GM10266 (cell line): ENCODE data around the gene RNF114.
A peak's percentile ranks its signal among the peaks of the same experiment; 100 is the strongest.

ENCODE experiments used
- DNase-seq: peaks from one replicate; pipeline ENCODE4 v3.0.0; 2012; ENCODE audit errors: extremely low spot score
- TF ChIP-seq, protein P1 (sequence below): IDR thresholded peaks from 2 replicates; pipeline ENCODE4 v1.5.1; 2012; ENCODE audit warnings: mild to moderate bottlenecking, low read depth; ENCODE audit not compliant: control insufficient read depth, insufficient read depth; ENCODE audit errors: missing control alignments

RNF114 gene, protein sequence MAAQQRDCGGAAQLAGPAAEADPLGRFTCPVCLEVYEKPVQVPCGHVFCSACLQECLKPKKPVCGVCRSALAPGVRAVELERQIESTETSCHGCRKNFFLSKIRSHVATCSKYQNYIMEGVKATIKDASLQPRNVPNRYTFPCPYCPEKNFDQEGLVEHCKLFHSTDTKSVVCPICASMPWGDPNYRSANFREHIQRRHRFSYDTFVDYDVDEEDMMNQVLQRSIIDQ

DNA sequence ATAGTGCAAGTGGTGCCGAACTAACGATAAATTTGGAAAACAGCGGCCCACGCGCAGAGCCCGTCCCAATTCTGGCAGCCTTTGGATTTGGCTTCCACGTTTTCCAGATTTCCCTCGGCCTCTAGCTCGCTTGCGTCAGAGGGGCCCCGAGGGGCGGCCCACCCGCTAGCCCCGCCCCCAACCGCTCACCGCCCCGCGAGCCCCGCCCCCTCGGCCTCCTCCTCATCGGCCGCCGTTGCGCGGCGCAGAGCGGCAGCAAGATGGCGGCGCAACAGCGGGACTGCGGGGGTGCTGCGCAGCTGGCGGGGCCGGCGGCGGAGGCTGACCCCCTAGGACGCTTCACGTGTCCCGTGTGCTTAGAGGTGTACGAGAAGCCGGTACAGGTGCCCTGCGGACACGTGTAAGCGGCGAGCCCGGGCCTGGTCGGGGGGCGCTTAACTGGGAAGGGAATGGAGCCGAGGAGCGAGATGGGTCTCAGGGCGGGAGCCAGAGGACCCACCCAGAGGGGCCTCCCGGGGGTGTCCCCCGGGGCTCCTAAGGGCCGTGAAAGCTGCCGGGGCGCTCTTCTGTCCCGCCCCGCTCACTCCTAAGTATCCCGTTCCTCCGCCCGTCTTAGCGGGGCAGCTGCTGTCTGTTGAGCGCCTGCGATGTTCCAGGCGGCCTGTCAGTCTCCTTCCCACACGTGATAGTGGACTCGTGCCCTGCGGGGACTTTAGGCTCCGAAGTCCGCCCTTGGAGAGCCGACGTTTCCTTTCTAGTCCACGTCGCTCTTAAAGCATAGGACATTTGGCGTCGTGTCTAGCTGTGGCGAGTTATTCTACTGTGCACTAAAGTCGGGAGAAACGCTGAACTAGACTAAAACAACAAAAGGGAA is at the start of gene RNF114:
Gene RNF114, plus strand, starts transcription at position 245 of the 874 bp plus-strand sequence. Its CDS starts 16 bp downstream, at position 261.
- TF ChIP-seq, protein P1, sequence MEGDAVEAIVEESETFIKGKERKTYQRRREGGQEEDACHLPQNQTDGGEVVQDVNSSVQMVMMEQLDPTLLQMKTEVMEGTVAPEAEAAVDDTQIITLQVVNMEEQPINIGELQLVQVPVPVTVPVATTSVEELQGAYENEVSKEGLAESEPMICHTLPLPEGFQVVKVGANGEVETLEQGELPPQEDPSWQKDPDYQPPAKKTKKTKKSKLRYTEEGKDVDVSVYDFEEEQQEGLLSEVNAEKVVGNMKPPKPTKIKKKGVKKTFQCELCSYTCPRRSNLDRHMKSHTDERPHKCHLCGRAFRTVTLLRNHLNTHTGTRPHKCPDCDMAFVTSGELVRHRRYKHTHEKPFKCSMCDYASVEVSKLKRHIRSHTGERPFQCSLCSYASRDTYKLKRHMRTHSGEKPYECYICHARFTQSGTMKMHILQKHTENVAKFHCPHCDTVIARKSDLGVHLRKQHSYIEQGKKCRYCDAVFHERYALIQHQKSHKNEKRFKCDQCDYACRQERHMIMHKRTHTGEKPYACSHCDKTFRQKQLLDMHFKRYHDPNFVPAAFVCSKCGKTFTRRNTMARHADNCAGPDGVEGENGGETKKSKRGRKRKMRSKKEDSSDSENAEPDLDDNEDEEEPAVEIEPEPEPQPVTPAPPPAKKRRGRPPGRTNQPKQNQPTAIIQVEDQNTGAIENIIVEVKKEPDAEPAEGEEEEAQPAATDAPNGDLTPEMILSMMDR: no peak
- peak; percentile 98 for DNase-seq

DNA sequence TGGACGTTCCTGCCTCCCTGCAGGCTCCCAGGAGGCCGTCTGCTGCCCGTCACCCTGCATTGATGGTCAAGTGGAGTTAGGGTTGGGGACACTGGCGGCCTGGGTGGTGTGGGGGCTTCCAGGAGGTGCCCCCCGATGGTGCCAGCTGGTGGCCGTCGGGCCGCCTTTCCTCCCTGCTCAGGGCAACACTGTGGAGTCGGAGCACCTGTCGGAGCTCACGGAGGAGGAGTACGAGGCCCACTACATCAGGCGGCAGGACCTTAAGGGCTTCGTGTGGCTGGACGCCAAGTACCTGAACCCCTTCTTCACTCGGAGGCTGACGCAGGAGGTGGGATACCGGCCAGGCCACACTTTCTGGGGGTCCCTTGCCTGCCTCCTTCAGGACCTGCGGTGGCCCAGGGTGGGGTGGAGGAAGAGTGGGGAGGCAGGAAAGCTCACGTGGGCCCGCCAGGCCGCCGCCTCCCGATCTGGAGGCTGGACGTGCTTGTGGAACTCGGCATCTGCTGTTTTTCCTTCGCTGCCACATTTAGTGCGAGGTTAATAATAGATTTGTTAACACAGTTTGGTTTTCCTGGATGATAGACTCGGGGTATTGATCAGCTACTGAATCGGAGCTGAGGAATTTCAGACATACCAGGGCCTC is 49.5 kb upstream of the RNF114 start:
- TF ChIP-seq, protein P1: no peak
- DNase-seq: no peak

DNA sequence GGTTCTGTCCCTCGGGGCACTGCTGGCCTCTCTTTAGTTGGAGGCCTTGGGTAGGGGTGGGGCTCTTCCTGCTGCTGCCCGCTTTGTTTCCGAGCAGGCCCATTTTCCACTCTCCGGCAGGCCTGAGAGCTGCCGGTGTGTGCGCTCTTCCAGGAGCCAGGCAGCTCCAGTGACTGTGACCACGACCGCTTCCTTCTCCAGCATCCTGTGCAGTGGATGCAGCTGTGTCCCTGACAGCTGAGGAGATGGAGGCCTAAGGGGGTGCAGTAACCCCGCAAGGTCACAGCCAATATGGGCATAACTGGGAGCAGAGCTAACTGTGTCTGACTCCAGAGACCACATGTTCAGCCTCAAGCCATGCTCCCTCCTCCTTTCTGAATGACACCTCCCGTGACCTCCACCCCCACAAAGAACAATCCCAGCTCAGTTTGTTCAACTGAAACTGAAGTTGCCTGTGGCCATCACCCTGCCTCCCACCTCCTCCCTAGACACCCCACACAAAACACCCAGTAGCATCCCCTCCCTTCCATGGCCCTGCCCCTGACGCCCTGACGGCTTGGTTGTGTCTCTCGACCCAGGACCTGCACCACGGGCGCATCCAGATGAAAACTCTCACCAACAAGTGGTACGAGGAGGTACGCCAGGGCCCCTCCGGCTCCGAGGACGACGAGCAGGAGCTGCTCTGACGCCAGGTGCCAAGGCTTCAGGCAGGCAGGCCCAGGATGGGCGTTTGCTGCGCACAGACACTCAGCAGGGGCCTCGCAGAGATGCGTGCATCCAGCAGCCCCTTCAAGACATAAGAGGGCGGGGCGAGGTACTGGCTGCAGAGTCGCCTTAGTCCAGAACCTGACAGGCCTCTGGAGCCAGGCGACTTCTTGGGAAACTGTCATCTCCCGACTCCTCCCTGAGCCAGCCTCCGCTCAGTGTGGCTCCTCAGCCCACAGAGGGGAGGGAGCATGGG is 48.7 kb upstream of the RNF114 start:
- TF ChIP-seq, protein P1: no peak
- no peak for DNase-seq

DNA sequence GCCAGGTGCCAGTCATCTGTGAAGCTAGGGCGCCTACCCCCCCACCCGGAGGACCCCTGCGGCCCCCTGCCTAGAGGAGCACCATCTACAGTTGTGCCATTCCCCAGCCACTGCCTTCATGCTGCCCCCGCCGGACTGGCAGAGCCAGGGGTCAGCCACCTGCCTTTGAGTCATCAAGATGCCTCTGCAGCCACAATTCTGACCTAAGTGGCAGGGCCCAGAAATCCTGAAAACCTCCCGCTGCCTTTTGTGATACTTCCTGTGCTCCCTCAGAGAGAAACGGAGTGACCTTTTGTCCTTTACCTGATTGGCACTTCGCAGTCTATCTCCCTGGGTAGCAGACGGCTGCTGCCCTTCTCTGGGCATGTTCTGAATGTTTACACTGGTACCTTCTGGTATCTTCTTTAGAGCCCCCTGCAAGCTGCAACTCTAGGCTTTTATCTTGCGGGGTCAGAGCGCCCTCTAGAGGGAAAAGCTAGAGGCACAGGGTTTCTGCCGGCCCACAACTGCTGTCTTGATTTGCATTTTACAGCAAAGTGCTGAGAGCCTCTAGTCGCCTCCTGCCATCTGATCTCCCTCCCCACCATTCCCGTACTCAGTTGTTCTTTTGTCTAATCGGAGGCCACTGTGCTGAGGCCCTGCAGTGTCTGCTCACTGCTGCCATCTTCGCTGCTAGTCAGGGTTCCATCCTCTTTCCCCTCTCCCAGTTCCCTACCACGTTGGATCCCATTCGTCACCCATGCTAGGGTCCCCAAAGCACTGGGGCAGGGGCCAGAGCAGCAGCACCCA is 47.8 kb upstream of the RNF114 start:
- DNase-seq: peak; percentile 82
- TF ChIP-seq, protein P1: peak; percentile 72

DNA sequence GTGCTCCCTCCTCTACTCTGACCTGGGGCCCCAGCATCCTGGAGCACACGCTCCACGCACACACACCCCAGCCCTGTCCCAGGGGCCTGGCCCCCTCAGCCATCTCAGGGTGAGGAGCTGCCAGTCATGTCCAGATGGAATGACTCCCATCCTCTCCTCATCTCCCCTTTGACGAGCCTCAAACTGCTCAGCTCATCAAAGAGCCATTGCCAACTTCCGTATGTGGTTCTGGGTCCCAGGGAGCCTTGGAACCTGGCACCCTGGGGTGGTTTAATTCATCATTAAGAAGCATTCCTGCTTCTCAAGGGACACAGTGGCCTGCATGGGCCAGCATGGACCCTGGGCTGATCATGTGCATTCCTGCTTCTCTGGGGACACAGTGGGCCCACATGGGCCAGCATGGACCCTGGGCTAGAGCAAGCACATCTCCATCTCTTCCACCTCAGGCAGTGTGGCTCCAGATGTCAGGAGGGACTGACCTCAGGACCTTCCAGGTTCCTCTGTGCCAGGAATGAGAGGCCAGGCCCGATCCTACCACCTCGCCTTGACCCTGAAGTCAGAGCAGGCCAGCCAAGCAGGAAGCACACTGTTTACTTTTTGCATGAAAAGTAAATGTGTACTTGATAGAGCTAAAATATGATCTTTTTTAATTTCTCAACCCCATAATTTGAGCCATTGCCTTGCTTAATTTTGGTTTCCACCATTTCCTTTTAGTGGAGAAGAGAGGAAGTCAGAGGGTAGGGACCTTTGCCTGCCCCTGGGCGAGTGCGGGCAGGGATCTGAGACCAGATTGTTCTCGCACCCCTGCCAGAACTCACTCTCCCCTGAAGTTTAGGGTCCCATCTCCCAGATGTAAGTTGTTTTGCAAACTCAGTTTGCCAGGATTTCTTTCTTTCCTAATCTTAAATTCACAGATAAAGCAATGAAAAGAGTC is 46.9 kb upstream of the RNF114 start:
- no peak for DNase-seq
- TF ChIP-seq, protein P1: no peak
